ENCODE data around the gene ARHGEF1.
"Not testable (repeated sequence)": the region's sequence is repeated elsewhere in the genome, so short reads cannot be mapped to it uniquely, and the experiment has no call there.

Gene ARHGEF1

DNA sequence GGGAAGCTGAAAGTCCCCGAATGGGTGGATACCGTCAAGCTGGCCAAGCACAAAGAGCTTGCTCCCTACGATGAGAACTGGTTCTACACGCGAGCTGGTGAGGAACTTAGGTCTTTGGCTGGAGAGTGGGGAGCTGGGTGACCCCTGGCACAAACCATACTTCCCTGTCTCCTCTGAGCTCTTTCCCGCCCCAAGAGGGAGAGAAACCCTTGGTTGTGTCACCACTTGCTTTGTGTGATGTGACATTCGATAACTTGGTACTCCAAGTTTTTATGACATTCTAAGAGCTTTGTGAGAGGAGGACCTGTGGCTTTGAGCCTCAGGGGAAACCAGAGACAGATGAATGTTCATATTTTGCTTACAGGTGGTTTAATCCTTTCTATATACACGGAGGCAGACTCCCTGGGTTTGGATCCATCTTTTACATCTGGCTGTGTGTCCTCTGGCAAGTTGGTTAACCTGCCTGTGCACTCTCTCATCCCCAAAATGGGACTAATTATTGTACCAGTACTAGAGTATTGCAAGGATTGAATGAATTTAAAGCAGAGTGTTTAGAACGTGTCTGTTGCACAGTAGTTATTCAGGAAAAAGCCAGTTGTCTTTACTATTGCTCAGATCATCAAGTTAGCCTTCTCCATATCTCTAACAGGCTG, 21.7 kb upstream of the ARHGEF1 start:
- DNase-seq (ENCODE audit: extremely low read depth in 1 of 2, low read depth in 1 of 2) = no peak

- no peak for DNase-seq (ENCODE audit: extremely low read depth in 1 of 2, low read depth in 1 of 2)
Observed at GRCh38 chr19:41861846-41862245, 21.1 kb upstream of the ARHGEF1 start.

DNA sequence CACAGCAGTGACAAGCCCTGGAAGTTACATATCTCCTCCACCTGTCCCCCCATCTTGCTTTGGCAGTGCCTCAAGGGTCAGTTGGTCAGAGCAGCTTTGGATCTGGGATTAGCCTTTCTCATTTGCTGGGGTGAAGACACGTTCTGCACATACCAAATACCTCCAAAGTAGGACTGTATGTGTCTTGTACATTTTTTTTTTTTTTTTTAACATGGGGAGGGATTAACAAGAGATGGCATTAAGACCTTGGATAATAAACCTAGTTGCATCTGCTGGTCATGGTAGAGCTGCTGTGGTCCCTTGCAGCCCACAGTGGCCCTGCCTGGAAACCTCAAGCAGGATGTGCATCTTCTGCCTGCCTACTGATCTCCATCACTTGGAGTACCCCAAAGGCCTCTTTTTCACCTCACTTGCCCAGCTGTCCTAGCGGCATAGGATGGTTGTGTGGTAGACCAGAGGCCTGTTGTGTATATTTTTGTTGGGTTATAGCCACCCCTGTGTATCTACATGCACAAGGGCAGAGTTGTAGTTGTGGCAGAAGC, 20.5 kb upstream of the ARHGEF1 start:
- no peak for DNase-seq (ENCODE audit: extremely low read depth in 1 of 2, low read depth in 1 of 2)

- DNase-seq (ENCODE audit: extremely low read depth in 1 of 2, low read depth in 1 of 2) = no peak
Observed at GRCh38 chr19:41863209-41863931, 19.6 kb upstream of the ARHGEF1 start.

DNA sequence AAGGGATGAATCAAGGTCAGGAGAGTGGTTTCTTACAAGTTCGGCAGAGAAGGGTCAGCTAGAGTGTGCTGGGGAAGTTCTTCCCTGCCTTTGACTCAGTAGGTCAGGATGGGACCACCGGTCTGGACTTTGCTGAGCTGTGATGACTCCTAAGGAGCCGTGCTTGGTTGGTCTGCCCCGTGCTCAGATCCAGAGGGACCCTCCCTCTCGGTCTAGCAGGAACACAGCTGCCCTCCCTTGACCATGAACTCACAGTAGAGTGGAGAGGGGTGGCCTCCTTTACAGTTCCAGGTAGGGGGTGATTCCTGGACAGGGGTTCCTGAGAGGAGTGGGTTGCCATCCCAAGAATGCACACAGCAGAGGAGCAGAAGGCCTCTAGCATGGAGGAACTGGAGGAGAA, 18.6 kb upstream of the ARHGEF1 start:
- DNase-seq (ENCODE audit: extremely low read depth in 1 of 2, low read depth in 1 of 2) = no peak

DNA sequence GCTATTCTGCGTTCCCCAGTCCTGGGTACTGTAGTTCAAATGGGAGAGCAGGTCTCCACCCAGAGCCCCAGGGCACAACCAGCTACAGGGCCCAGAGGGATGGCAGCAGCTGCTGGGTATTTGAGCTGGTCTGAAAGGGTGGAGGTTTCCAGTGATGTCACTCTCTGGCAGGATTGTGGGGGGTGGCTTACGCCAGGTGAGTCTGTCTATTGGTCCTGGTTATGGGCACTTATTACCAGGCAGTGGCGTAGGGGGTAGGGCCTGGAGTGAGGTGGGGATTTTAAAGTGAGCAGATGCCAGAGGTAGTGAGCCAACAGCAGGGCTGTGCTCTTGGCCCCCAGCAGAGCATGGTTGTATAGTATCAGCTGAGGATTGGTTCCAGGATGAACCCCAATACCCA, 16.7 kb upstream of the ARHGEF1 start:
- DNase-seq (ENCODE audit: extremely low read depth in 1 of 2, low read depth in 1 of 2) = no peak

GRCh38 chr19:41868120-41868988, 14.6 kb upstream of the ARHGEF1 start:
- DNase-seq (ENCODE audit: extremely low read depth in 1 of 2, low read depth in 1 of 2) = no peak

DNA sequence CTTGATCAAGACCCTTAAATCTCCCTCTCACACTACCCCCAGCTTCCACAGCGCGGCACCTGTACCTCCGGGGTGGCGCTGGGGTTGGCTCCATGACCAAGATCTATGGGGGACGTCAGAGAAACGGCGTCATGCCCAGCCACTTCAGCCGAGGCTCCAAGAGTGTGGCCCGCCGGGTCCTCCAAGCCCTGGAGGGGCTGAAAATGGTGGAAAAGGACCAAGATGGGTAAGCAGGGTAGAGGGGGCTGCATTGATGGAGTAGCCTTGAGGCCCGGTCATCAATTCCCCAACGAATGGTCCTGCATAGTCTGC, 14.0 kb upstream of the ARHGEF1 start:
- no peak for DNase-seq (ENCODE audit: extremely low read depth in 1 of 2, low read depth in 1 of 2)

DNA sequence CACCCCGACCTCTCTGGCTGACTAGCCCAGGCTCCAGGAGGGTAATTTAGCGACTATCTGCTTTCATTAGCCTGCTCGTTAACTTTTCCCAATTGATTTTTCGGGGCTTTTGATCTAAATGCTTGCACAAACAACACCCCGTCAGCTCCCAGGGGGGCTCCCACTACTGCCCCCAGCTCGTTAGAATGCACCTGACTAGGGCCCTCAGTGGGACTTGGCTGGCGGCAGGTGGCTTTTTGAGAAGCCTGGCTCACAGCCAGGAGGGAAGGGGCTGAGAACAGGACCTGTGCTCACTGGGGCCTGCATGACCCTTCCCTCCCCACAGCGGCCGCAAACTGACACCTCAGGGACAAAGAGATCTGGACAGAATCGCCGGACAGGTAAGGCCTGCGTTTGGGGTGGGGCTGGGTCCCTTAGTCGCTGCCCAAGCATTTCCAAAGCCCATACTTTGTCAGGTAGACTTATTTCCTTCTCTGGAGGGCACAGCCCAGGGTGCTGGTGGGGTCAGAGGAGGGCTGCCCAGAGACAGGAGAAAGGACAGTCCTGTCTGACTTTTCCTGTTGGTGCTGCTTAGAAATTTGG, 13.5 kb upstream of the ARHGEF1 start:
- no peak for DNase-seq (ENCODE audit: extremely low read depth in 1 of 2, low read depth in 1 of 2)

DNA sequence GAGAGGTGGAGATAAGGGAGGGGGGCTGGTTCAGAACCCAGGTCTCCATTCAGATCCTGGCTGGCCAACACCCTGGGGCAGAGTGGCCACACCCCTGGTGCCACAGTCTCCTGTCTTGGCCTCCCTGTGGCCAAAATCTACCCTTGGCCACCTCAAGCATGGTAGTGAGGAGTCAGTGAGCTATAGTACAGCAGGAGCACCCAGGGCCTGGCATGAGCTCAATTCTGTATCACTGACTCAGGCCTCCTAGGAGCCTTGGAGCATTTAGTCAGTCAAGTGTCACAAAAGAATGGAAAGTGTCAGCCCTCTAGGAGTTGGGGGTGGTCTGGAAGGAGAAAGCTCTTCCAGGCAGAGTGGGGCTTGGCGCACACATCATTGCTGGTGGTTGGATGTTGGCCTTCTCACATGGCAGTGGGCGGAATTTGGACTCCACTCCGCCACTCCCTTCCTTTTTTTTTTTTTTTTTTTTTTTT, 12.5 kb upstream of the ARHGEF1 start:
- DNase-seq (ENCODE audit: extremely low read depth in 1 of 2, low read depth in 1 of 2) = no peak

- DNase-seq (ENCODE audit: extremely low read depth in 1 of 2, low read depth in 1 of 2) = no peak
Observed at GRCh38 chr19:41871573-41872383, 11.2 kb upstream of the ARHGEF1 start.

DNA sequence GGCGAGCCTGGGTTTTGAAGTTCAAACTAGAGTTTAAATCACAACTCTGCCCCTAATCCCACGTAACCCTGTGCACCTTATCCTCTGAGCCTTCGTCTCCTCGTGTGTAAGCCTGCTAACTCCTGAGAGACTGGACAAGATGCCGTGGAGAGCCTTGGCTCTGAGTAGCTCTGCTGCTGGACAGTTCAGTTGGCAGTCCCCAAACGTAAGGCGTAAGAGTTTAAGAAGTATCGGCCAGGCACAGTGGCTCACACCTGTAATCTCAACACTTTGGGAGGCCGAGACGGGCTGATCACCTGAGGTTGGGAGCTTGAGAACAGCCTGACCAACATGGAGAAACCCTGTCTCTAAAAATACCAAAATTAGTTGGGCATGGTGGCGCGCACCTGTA, 10.6 kb upstream of the ARHGEF1 start:
- DNase-seq (ENCODE audit: extremely low read depth in 1 of 2, low read depth in 1 of 2) = no peak

- DNase-seq (ENCODE audit: extremely low read depth in 1 of 2, low read depth in 1 of 2) = peak in 1 of 2 donors; percentile 50
Observed at GRCh38 chr19:41872775-41873647, 10.0 kb upstream of the ARHGEF1 start.

DNA sequence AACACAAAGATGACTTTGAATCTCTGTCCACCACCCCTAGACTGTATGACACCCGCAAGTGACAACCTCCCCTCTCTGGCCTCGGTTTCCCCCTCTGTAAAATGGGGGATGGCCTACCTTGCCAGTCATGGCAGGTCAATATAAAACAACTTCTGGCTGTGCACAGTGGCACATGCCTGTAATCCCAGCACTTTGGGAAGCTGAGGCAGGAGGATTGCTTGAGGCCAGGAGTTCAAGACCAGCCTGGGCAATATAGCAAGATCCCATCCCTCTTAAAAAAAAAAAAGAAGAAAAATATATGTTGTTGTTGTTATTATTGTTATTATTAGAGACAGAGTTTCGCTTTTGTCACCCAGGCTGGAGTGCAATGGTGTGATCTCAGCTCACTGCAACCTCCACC, 7.0 kb upstream of the ARHGEF1 start:
- not testable (repeated sequence) for DNase-seq (ENCODE audit: extremely low read depth in 1 of 2, low read depth in 1 of 2)

DNA sequence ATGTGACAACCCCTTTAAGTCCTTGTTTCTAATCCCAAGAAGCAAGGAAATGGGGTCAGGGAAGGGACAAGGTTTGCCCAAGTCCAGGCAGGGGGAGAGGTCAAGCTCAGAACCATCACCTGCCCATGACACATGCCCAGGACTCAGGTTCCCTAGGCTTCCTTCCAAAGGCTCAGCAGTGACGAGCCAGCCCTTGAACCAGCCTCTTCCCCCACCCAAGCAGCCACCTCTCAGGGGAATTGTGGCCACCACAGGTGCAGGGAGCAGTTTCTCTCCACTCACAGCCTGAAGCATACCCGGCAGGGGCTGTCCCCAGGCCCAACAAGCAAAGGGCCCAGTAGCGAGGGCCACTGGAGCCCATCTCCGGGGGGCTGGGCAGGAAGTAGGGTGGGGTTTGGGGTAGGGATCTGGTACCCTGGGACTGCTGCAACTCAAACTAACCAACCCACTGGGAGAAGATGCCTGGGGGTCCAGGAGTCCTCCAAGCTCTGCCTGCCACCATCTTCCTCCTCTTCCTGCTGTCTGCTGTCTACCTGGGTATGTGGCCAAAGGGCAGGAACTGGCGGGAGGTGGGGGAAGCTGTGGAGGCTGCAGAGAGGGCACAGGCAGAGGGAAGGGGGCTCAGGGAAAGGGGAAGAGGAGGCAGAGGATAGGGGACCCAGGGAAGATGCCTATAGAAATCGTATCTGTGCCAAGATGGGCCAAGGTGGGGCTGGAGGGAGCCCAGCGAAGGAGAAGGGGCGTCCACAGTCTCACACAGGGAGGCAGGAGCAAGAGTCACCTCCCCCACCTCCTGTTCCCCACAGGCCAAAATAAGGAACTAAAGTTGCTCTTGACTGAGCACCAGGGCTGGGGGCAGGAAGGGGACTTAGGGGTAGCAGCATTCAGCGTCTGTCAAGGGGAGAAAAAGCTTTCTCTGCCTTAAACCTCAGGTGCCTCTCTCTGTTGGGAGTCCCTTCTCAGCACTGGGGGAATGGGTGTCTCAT, 5.8 kb upstream of the ARHGEF1 start, which contains the start of gene CD79A:
Gene CD79A, plus strand, starts transcription at position 433 of the 986 bp plus-strand sequence. Its CDS starts 26 bp downstream, at position 459.
- no peak for DNase-seq (ENCODE audit: extremely low read depth in 1 of 2, low read depth in 1 of 2)

DNA sequence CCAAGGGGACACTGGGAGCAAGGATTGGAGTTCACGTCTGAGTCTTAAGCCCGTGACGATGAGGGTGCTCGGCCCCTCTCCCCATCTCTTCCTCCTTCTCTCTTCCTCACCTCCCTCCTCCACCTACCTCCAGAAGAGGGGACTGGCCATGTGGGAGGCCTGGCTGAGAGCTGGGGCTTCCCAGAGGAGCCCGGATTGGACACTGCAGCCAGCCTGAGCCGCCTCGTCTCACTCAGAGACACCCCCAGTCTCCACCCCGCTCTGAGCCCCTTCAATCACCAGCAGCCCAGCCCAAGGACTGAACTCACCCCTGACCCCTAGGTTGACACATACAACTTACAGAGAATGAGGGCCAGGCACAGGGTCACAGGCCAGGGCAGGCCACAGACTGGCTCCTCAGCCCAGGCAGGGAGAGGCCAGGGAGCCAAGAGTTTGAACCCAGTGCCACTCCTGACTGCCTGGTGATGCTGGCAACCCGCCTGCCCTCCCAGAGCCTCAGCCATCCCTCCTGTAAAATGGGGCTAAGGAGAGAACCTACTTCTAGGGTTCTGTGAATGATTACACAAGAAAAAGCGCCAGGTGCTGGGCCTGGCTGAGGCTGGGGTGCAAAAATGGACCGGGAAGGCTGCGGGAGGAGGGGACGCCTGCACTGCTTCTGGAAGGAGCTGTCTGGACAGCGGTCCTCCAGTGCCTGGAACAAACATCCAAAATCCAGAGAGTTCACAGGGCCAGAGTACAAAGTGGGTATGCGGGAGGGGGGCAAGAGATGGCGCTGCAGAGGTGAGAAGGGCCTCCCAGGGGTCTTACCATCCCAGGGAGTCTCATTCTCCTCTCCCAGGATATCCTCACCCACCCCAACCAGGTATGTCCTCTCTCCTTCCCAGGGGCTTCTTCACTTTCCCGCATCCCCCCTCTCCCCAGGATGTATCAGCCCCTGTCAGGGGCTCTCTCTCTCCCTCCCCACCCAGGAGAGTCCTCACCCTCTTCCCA, 4.8 kb upstream of the ARHGEF1 start:
- no peak for DNase-seq (ENCODE audit: extremely low read depth in 1 of 2, low read depth in 1 of 2)

- DNase-seq (ENCODE audit: extremely low read depth in 1 of 2, low read depth in 1 of 2) = no peak
Observed at GRCh38 chr19:41879080-41879479, 3.9 kb upstream of the ARHGEF1 start.

Measured in activated CD8-positive, alpha-beta memory T cell treated with anti-CD3 and anti-CD28 coated beads for 1 hour (primary cell).